T-helper 9 cell (primary cell): ENCODE data around the gene TPM1.
"Not testable (repeated sequence)": the region's sequence is repeated elsewhere in the genome, so short reads cannot be mapped to it uniquely, and the experiment has no call there.

Experiments used
- DNase-seq: peaks from one replicate; pipeline ENCODE4 v3.0.0-alpha.2; 2020
- total RNA-seq, 2 donors: gene quantifications; one replicate each; lab custom pipeline; 2026; lab: John Stamatoyannopoulos, UW

TPM1 gene
- total RNA-seq, result 6.8 to 18.6 reads per million in 2 donors

- no peak for DNase-seq
Measured at GRCh38 chr15:63041974-63042876, at the start of gene TPM1. Gene TPM1 (plus strand): TSS chr15:63042747. CDS start chr15:63042830, 83 bp downstream.

- DNase-seq, result no peak
Measured at GRCh38 chr15:62993066-62993465, 49.5 kb upstream of the TPM1 start.

- DNase-seq, result not testable (repeated sequence)
Measured at GRCh38 chr15:62993632-62994031, 48.9 kb upstream of the TPM1 start.

DNA sequence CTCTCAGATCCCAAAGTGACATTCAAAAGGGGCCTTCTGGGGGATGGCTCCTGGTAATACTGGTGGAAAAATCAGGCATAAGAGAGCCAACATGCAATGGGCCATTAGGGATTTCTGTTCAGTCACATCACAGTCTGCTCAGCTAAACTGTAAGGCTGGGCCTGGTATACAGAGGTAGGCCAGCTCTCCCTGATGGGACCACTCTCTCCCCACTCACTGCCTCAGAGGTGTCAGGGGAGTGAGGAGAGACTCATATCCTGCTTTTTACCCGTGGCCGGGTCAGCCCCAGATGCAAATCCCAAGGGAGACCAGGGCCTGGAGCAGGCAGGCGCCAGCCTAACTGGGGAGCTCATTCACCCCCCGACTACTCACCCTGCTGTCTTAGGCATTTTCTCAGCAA is 48.1 kb upstream of the TPM1 start:
- no peak for DNase-seq

DNA sequence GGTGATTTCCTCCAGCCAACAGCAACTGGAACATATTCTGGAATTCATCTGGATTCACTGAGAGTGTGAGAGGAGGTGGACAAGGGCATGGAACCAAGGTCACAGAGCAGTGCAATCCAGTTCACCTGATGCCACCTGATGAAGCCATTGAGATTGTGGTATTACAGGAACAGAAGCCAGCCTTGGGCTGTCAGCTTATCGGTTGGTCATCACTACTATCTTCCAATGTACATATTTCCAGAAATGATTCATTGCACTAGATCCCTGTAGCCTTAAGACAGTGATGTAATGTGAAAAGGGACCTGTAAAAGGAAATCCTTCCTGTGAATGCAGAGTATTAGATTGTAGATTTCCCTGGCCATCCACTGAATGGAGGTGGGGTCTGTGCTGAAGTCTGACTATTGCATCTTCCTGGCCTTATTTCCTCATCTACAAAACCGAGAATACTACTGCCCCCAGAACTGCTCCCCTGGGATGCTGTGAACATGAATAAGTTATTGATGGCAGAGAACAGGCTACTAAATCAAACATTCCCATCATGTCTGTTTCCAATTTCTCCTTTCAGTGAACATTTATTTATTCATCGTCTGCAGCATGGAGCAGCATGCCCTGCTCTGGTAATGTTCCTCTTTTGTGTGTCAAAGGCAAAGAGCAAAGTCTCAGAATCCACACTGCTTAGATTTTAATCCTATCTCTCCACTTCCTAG is 47.4 kb upstream of the TPM1 start:
- DNase-seq, result no peak

- DNase-seq, result no peak
Measured at GRCh38 chr15:62997441-62997840, 45.1 kb upstream of the TPM1 start.

- DNase-seq, result no peak
Measured at GRCh38 chr15:62998262-62998890, 44.2 kb upstream of the TPM1 start.

GRCh38 chr15:62999178-62999577 is 43.4 kb upstream of the TPM1 start:
- DNase-seq, result no peak

- DNase-seq, result no peak
Measured at GRCh38 chr15:62999923-63000561, 42.5 kb upstream of the TPM1 start.

DNA sequence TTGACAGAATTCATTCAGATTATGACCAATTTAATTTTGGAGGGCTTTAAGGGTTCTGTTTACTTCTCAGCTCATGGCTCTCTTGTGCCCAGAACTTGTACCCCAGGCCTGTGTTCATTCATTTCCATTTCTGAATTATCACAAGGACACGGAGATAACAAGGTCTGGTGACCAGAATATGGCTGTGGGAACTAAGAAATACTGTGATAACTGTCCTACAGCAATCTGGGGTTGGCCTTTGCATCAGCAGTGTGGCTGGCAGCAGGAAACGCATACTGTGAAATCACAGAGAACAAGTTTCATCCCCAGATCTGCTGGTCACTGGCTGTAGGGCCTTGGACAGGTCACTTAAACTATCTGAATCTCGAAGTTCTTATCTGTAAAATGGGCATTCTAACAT is 41.8 kb upstream of the TPM1 start:
- DNase-seq, result no peak

DNA sequence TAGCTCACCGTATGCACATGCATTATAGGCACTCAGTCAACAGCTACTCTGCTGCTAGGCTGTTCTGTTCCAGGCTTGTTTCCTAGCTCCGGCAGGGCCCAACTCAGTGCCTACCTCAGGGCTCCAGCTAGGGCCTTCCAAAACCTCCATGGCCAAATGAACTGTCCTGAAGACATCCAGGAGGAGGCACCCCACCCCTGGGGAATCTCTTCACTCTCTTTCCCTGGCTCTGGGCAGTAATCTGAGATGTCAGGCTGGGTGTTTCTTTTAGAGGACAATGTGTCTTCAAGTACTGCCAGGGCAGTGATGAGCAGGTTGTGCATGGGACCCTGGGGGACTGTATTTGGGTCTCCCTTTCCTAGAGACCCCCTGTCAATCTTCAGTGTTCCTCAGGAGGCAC is 38.3 kb upstream of the TPM1 start:
- no peak for DNase-seq

DNA sequence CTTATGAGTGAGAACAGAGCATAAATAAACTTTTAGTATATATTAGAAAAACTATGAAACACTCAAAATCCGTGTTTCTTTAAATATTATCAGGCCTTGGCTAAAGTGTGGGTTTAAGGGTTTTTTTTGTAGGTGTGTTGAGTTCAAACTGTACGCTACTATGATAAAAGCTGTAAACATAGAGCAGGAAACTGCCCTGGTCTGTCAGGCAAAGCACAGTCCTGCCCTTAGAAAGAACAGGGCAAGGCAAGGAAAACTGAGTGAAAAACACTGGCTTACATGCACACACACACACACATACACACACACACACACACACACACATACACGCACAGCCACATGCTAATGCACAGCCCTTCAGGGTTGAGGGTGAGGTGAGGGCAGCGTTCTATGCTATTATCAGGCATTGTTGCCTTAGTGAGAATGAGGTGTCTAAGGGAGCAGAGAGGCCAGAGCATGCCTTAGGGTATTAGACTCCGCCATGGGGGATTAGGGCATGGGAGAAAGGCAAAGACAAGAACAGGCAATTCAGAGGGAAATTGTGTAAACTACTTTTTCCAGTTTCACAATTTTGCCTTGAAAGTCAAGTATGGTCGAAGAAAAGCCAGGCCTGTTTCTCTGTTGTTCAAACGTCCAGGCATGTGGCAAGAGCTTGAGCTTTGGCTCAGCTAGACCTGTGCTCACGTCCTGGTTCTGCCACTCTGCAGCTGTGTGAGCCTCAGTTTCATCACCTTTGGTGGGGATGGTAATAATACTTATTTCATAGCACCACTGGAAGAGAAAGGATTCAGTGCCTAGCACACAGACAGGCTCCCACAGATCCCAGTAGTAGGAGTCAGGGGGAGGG is 36.3 kb upstream of the TPM1 start:
- no peak for DNase-seq

GRCh38 chr15:63008333-63009049 is 34.1 kb upstream of the TPM1 start:
- DNase-seq, result no peak

GRCh38 chr15:63010386-63010785 is 32.2 kb upstream of the TPM1 start:
- no peak for DNase-seq

GRCh38 chr15:63010920-63011693 is 31.4 kb upstream of the TPM1 start:
- DNase-seq, result no peak

DNA sequence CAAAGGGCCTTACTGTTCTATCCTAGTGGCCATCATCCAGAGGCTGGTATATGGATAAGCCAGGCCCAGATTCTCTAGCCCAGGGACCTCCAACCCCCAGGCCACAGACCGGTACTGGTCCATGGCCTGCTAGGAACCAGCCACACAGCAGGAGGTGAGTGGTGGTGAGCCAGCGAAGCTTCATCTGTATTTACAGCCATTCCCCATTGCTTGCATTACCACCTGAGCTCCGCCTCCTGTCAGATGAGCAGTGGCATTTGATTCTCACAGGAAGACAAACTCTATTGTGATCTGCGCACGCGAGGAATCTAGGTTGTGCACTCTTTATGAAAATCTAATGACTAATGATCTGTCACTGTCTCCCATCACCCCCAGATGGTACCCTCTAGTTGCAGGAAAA is 30.1 kb upstream of the TPM1 start:
- DNase-seq, result no peak

- DNase-seq, result no peak
Measured at GRCh38 chr15:63013052-63013808, 29.3 kb upstream of the TPM1 start.

DNA sequence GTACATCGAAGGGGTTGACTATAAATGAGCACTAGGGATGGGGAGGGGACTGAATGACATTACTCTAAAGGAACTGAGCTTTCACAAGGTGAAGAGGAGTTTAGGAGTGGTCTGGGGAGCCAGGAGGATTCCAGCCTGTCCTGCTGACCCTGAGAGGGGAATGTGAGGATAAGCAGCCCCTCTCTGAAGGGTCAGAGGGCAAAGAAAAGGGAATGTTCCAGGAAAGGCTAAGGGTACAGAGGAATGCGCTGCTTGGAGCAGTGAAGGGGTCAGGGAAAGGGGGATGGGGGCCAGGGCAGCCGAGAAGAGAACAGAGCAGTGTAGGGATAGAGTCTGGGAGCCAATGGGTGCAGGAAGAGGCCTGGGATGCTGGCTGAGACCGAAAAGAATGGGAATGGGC is 28.0 kb upstream of the TPM1 start:
- DNase-seq, result no peak

DNA sequence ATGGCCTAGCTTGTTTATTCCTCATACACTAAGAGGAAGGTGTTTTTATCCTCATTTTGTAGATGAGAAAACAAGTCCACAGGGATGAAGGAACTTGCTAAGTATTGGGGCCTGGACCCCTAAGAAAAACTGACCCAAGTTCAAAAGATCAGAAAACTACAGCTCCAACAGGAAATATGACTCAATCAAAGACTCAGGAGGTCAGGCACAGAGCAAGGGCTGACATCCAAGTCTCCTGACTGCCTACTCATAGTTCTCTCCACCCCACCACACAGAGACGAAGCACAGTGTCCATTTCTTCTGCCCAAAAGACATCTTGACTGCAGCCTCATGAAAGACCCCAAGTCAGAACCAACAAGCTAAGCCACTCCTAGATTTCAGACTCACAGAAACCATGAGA is 26.9 kb upstream of the TPM1 start:
- DNase-seq, result no peak

- no peak for DNase-seq
Measured at GRCh38 chr15:63016234-63016633, 26.3 kb upstream of the TPM1 start.
